ENCODE data around the gene CBLL2.
A peak's percentile ranks its signal among the peaks of the same experiment; 100 is the strongest.
"Not testable (repeated sequence)": the region's sequence is repeated elsewhere in the genome, so short reads cannot be mapped to it uniquely, and the experiment has no call there.

The CBLL2 gene

DNA sequence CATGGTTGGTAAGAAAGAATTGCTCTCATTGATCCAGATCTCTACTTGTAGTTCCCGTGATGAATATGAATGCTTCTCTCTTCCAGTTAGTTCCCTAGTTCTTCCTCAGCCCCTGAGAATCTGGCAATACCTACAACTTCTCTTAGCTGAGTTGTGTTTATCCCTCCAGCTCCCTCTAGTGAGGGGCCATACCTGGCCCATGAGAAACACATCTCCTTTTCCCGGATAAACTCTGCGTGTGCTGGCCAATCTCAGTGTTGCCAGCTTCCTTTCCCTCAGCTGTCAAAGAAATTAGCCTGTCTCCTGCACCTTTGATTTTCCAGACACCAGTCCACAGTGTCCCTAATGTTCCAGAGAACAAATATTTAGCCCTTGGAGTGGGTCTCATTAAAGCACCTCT, 5.7 kb downstream of the CBLL2 start:
- Histone ChIP-seq H3K4me2 (ENCODE audit: low read length) (no peak overlapping the region), H3K27ac (no peak overlapping the region), H3K9ac (no peak overlapping the region), H3K4me1 (no peaks in the 10 kb centered on the region), H3K36me3 (ENCODE audit: control insufficient read depth, insufficient read depth, low read length) (no peaks in the 10 kb centered on the region), H3K27me3 (ENCODE audit: control insufficient read depth, insufficient read depth, low read length) (no peaks in the 10 kb centered on the region), H3K9me3 (ENCODE audit: control insufficient read depth, low read length) (no peaks in the 10 kb centered on the region), H3K4me3 (ENCODE audit: low read depth, low read length) (no peak overlapping the region), H3K79me2 (no peaks in the 10 kb centered on the region), H2AFZ (no peak overlapping the region)
- TF ChIP-seq, protein P1, sequence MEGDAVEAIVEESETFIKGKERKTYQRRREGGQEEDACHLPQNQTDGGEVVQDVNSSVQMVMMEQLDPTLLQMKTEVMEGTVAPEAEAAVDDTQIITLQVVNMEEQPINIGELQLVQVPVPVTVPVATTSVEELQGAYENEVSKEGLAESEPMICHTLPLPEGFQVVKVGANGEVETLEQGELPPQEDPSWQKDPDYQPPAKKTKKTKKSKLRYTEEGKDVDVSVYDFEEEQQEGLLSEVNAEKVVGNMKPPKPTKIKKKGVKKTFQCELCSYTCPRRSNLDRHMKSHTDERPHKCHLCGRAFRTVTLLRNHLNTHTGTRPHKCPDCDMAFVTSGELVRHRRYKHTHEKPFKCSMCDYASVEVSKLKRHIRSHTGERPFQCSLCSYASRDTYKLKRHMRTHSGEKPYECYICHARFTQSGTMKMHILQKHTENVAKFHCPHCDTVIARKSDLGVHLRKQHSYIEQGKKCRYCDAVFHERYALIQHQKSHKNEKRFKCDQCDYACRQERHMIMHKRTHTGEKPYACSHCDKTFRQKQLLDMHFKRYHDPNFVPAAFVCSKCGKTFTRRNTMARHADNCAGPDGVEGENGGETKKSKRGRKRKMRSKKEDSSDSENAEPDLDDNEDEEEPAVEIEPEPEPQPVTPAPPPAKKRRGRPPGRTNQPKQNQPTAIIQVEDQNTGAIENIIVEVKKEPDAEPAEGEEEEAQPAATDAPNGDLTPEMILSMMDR (IDR thresholded peaks at IDR 0.05), result no peak

DNA sequence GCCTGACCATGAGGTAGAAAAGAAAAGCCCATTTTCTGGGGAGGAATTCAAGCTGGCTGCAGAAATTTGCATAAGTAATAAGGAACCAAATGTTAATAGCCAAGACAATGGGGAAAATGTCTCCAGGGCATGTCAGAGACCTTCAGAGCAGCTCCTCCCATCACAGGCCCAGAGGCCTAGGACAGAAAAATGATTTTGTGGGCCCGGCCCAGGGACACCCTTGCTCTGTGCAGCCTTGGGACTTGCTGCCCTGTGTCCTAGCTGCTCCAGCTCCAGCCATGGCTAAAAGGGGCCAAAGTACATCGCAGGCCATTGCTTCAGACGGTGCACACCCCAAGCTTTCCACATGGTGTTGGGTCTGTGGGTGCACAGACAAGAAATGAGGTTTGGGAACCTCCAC, 16.5 kb downstream of the CBLL2 start:
- not testable (repeated sequence) for H3K27ac ChIP-seq; H3K9me3 ChIP-seq (ENCODE audit: control insufficient read depth, low read length); H3K4me3 ChIP-seq (ENCODE audit: low read depth, low read length); H3K36me3 ChIP-seq (ENCODE audit: control insufficient read depth, insufficient read depth, low read length); H3K4me1 ChIP-seq; H3K27me3 ChIP-seq (ENCODE audit: control insufficient read depth, insufficient read depth, low read length); H2AFZ ChIP-seq; H3K79me2 ChIP-seq; H3K4me2 ChIP-seq (ENCODE audit: low read length); H3K9ac ChIP-seq

DNA sequence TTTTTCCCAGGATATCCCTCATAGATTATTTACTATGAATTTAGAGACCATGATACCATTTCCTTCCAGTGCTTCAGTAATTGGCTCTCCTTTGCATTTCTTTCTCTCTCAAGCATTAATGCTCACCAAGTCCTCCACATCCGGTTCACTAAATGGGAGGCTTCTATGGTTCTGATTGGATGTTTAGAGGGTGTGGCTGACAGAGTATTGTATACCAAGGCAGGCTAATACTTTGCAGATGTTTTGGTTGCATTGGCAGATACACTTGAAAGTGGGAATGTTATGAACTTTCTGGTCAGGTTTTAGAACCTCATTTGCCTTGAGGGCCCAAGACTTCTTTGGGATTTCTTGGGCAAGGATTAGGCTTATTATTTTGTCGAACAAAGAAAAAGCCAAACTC, 24.2 kb downstream of the CBLL2 start:
- no peak overlapping the region for H3K9ac ChIP-seq
- no peaks in the 10 kb centered on the region for H3K36me3 ChIP-seq (ENCODE audit: control insufficient read depth, insufficient read depth, low read length)
- TF ChIP-seq, protein P1 (IDR thresholded peaks at IDR 0.05), result no peak
- no peak overlapping the region for H3K27ac ChIP-seq
- no peak overlapping the region for H3K4me2 ChIP-seq (ENCODE audit: low read length)
- H3K79me2 ChIP-seq, result no peaks in the 10 kb centered on the region
- H3K27me3 ChIP-seq (ENCODE audit: control insufficient read depth, insufficient read depth, low read length), result no peaks in the 10 kb centered on the region
- no peak overlapping the region for H2AFZ ChIP-seq
- H3K4me1 ChIP-seq, result no peaks in the 10 kb centered on the region
- H3K9me3 ChIP-seq (ENCODE audit: control insufficient read depth, low read length), result no peaks in the 10 kb centered on the region
- H3K4me3 ChIP-seq (ENCODE audit: low read depth, low read length), result no peak overlapping the region

DNA sequence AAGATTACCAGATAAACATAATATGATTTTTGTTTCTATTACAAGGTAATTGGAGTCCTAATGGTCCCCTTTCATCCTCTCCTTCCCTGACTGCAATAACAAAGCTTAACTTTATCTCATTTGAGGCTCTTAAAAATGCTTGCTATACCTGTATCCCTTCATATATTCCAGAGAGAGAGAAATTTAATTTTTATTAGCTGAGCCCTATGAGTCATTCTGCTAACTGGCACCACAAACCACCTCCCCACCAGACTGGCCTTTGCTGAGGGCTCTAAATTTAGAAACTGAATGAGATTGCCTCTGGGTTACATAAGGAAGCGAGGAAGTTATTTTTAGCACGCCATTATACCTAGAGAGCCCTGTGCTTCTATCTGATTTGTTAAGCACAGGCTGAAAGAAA, 27.4 kb downstream of the CBLL2 start:
- H3K9ac ChIP-seq, result no peak overlapping the region
- H2AFZ ChIP-seq, result peak overlapping the region; percentile 56
- peak overlapping the region; percentile 83 for H3K27ac ChIP-seq
- TF ChIP-seq, protein P1 (IDR thresholded peaks at IDR 0.05), result no peak
- no peaks in the 10 kb centered on the region for H3K4me1 ChIP-seq
- H3K4me2 ChIP-seq (ENCODE audit: low read length), result peak overlapping the region; percentile 57
- no peaks in the 10 kb centered on the region for H3K9me3 ChIP-seq (ENCODE audit: control insufficient read depth, low read length)
- no peaks in the 10 kb centered on the region for H3K79me2 ChIP-seq
- H3K36me3 ChIP-seq (ENCODE audit: control insufficient read depth, insufficient read depth, low read length), result no peaks in the 10 kb centered on the region
- no peak overlapping the region for H3K4me3 ChIP-seq (ENCODE audit: low read depth, low read length)
- no peaks in the 10 kb centered on the region for H3K27me3 ChIP-seq (ENCODE audit: control insufficient read depth, insufficient read depth, low read length)

DNA sequence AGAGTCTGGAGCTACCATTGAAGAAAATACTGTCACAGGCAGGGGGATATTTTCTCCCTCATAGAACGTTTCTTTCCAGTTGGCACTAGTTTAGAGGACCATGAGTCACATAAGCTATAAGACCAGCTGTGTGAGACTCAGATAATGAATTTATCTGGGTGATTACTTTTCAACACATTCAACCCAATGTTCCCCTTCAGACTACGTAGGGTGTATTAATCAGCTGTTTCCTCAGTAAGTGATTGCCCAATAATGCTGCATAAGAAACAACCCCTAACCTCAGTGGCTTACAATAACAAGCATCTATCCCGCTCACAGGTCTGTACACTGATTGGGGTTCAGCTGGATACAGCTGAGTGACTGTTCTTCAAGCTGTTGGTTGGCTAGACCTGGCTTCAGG, 38.1 kb downstream of the CBLL2 start:
- Histone ChIP-seq H3K4me3 (ENCODE audit: low read depth, low read length) (no peak overlapping the region), H3K9ac (no peak overlapping the region), H3K4me1 (no peaks in the 10 kb centered on the region), H3K9me3 (ENCODE audit: control insufficient read depth, low read length) (no peaks in the 10 kb centered on the region), H3K27ac (no peak overlapping the region), H3K4me2 (ENCODE audit: low read length) (no peak overlapping the region), H3K27me3 (ENCODE audit: control insufficient read depth, insufficient read depth, low read length) (no peaks in the 10 kb centered on the region), H3K79me2 (no peaks in the 10 kb centered on the region), H2AFZ (no peak overlapping the region), H3K36me3 (ENCODE audit: control insufficient read depth, insufficient read depth, low read length) (no peaks in the 10 kb centered on the region)
- TF ChIP-seq, protein P1 (IDR thresholded peaks at IDR 0.05), result no peak

Data from parathyroid adenoma (tissue), 2 donors.